H1 (cell line): ENCODE data around the gene SPRYD4. TPM values are rescaled to one million over a fixed set of nuclear protein-coding genes. Genes with fewer than 3 reads are reported as not detected.

Experiments used
- CTCF ChIA-PET: fragments of 300-600 bp; sonication (Branson Sonifier 250); formaldehyde crosslinking; loops from one replicate; lab custom pipeline; 2021; ENCODE audit not compliant: partially characterized antibody; lab: Charles Lee
- POLR2A ChIA-PET: fragments of 300-600 bp; sonication (Branson Sonifier 250); formaldehyde crosslinking; loops from one replicate; lab custom pipeline; 2021; ENCODE audit warnings: inconsistent platforms; ENCODE audit not compliant: partially characterized antibody; lab: Charles Lee
- DNase-seq, 2 experiments: peaks; one replicate each; pipeline versions ENCODE4 v3.0.0 to v3.0.0-alpha.2; 2010 to 2022; ENCODE audit warnings: low spot score in 2 of 2, low read depth in 1 of 2, mixed read lengths in 1 of 2
- FAIRE-seq: peaks from 2 replicates; lab custom pipeline; 2011; peaks lifted over from hg19 to GRCh38; lab: Jason Lieb, UNC
- H2AFZ ChIP-seq: 2 replicates; pipeline ENCODE4 v1.8.1; 2012; ENCODE audit warnings: low read length, inconsistent platforms
- H2AK5ac ChIP-seq: 2 replicates; pipeline ENCODE4 v1.6.1; 2013; ENCODE audit warnings: low read depth, low read length
- H2BK120ac ChIP-seq: replicated peaks from 2 replicates; pipeline ENCODE3; 2013; ENCODE audit warnings: low read depth, low read length, inconsistent platforms
- H2BK12ac ChIP-seq: 2 replicates; pipeline ENCODE4 v1.6.1; 2013; ENCODE audit warnings: low read depth, low read length
- H2BK15ac ChIP-seq: 2 replicates; pipeline ENCODE4 v1.6.1; 2013; ENCODE audit warnings: low read length
- H2BK20ac ChIP-seq: 2 replicates; pipeline ENCODE4 v1.6.1; 2013; ENCODE audit warnings: low read length
- H2BK5ac ChIP-seq: 2 replicates; pipeline ENCODE4 v1.6.1; 2013; ENCODE audit warnings: low read depth, low read length
- H3K14ac ChIP-seq: 2 replicates; pipeline ENCODE4 v1.6.1; 2013; ENCODE audit warnings: inconsistent platforms; ENCODE audit not compliant: insufficient read length
- H3K18ac ChIP-seq: 2 replicates; pipeline ENCODE4 v1.6.1; 2013; ENCODE audit warnings: low read length; ENCODE audit errors: extremely low read depth
- H3K23ac ChIP-seq: 2 replicates; pipeline ENCODE4 v1.6.1; 2013; ENCODE audit warnings: inconsistent platforms; ENCODE audit not compliant: insufficient read length
- H3K23me2 ChIP-seq: 2 replicates; pipeline ENCODE4 v1.6.1; 2013; ENCODE audit warnings: low read depth, low read length
- H3K27ac ChIP-seq: 2 replicates; pipeline ENCODE4 v1.6.1; 2011; ENCODE audit warnings: low read depth, low read length, inconsistent platforms
- H3K27me3 ChIP-seq, 4 experiments: replicated peaks in 1 of 4; 1 replicate in 1 of 4; 2 replicates in 3 of 4; pipeline versions ENCODE4 v1.6.1 to v1.8.1; 2011 to 2013; ENCODE audit warnings: low read length in 3 of 4, mild to moderate bottlenecking in 3 of 4, inconsistent platforms in 2 of 4, mixed read lengths in 2 of 4, moderate library complexity in 1 of 4; ENCODE audit not compliant: control insufficient read depth in 3 of 4, insufficient read depth in 3 of 4; ENCODE audit errors: extremely low read depth in 1 of 4
- H3K36me3 ChIP-seq, 4 experiments: 2 replicates each; pipeline versions ENCODE4 v1.6.1 to v1.8.1; 2011 to 2013; ENCODE audit warnings: mild to moderate bottlenecking in 4 of 4, low read length in 3 of 4, moderate library complexity in 2 of 4, control low read depth in 1 of 4, inconsistent platforms in 1 of 4; ENCODE audit not compliant: insufficient read depth in 4 of 4, control insufficient read depth in 2 of 4
- H3K4ac ChIP-seq: replicated peaks from 2 replicates; pipeline ENCODE3; 2013; ENCODE audit warnings: low read length, low read depth, mixed read lengths, inconsistent platforms; ENCODE audit not compliant: insufficient read length
- H3K4me1 ChIP-seq, 4 experiments: replicated peaks in 1 of 4; 1 replicate in 1 of 4; 2 replicates in 3 of 4; pipeline versions ENCODE4 v1.6.1 to v1.8.1; 2011 to 2013; ENCODE audit warnings: low read length in 3 of 4, inconsistent platforms in 2 of 4, mixed read lengths in 1 of 4; ENCODE audit not compliant: insufficient read depth in 4 of 4, control insufficient read depth in 3 of 4
- H3K4me2 ChIP-seq, 2 experiments: 2 replicates each; pipeline versions ENCODE4 v1.6.1 to v1.8.1; 2011 to 2013; ENCODE audit warnings: low read depth in 2 of 2, low read length in 2 of 2, control low read depth in 1 of 2, inconsistent platforms in 1 of 2, mild to moderate bottlenecking in 1 of 2; ENCODE audit not compliant: insufficient read depth in 1 of 2
- H3K4me3 ChIP-seq, 4 experiments: fragments of 200-600, 300-600 bp in 1 of 4; sonication (generic), shearing (Covaris generic), sonication (Bioruptor Twin) in 1 of 4; 2 replicates each; pipeline versions ENCODE4 v1.5.1 to v1.8.1; 2011 to 2016; ENCODE audit warnings: low read length in 4 of 4, low read depth in 3 of 4, control low read depth in 2 of 4, inconsistent platforms in 2 of 4, mild to moderate bottlenecking in 2 of 4, mixed read lengths in 1 of 4, moderate library complexity in 1 of 4; ENCODE audit not compliant: insufficient read depth in 2 of 4; ENCODE audit errors: extremely low read depth in 1 of 4
- H3K56ac ChIP-seq: replicated peaks from 2 replicates; pipeline ENCODE3; 2013; ENCODE audit warnings: low read depth, mild to moderate bottlenecking, mixed read lengths, low read length, inconsistent platforms; ENCODE audit not compliant: insufficient read length
- H3K79me1 ChIP-seq: 2 replicates; pipeline ENCODE4 v1.6.1; 2013; ENCODE audit warnings: low read depth, low read length, control low read depth
- H3K79me2 ChIP-seq, 2 experiments: 2 replicates each; pipeline versions ENCODE4 v1.6.1 to v1.8.1; 2012 to 2013; ENCODE audit warnings: low read length in 2 of 2, mild to moderate bottlenecking in 2 of 2, inconsistent platforms in 1 of 2; ENCODE audit not compliant: insufficient read depth in 2 of 2, control insufficient read depth in 1 of 2
- H3K9ac ChIP-seq, 4 experiments: replicated peaks in 1 of 4; 1 replicate in 1 of 4; 2 replicates in 3 of 4; pipeline versions ENCODE4 v1.6.1 to v1.8.1; 2011 to 2013; ENCODE audit warnings: low read depth in 3 of 4, low read length in 3 of 4, control low read depth in 2 of 4, mild to moderate bottlenecking in 2 of 4, moderate library complexity in 2 of 4, inconsistent platforms in 1 of 4; ENCODE audit errors: extremely low read depth in 1 of 4
- H3K9me3 ChIP-seq, 2 experiments: 2 replicates each; pipeline versions ENCODE4 v1.6.1 to v1.8.1; 2012 to 2013; ENCODE audit warnings: mild to moderate bottlenecking in 2 of 2, moderate library complexity in 2 of 2, control low read depth in 1 of 2, inconsistent platforms in 1 of 2, low read depth in 1 of 2, low read length in 1 of 2, mixed read lengths in 1 of 2; ENCODE audit not compliant: insufficient read depth in 2 of 2
- H4K20me1 ChIP-seq, 2 experiments: replicated peaks in 1 of 2; 2 replicates each; pipeline versions ENCODE3 to v1.8.1; 2011 to 2013; ENCODE audit warnings: inconsistent platforms in 2 of 2, low read length in 2 of 2, mild to moderate bottlenecking in 1 of 2; ENCODE audit not compliant: insufficient read depth in 2 of 2, control insufficient read depth in 1 of 2
- H4K5ac ChIP-seq: 2 replicates; pipeline ENCODE4 v1.6.1; 2013; ENCODE audit warnings: low read length, low read depth, mixed read lengths, inconsistent platforms; ENCODE audit not compliant: insufficient read length
- H4K8ac ChIP-seq: 2 replicates; pipeline ENCODE4 v1.8.0; 2013; ENCODE audit warnings: mild to moderate bottlenecking, moderate library complexity, low read length, inconsistent platforms; ENCODE audit not compliant: insufficient read depth; ENCODE audit errors: extremely low read depth
- H4K91ac ChIP-seq: replicated peaks from 2 replicates; pipeline ENCODE3; 2013; ENCODE audit warnings: low read length, mixed read lengths, inconsistent platforms; ENCODE audit not compliant: insufficient read length
- BCL11A ChIP-seq, 2 experiments: IDR thresholded peaks; one replicate each; pipeline ENCODE4 v1.6.1; 2011; ENCODE audit warnings: low read depth in 2 of 2, low read length in 2 of 2, mild to moderate bottlenecking in 2 of 2
- BRCA1 ChIP-seq: IDR thresholded peaks from 2 replicates; pipeline ENCODE4 v1.6.1; 2012; ENCODE audit warnings: low read depth, low read length, improper control_type of control experiment
- FOSL1 ChIP-seq: IDR thresholded peaks from 2 replicates; pipeline ENCODE4 v1.6.1; 2011; ENCODE audit warnings: mild to moderate bottlenecking, low read depth, low read length, moderate library complexity; ENCODE audit not compliant: insufficient read depth
- KDM1A ChIP-seq: fragments of 200-600, 300-600 bp; sonication (generic); IDR thresholded peaks from 2 replicates; pipeline ENCODE4 v1.7.1; 2016; ENCODE audit warnings: mild to moderate bottlenecking, low read length, borderline replicate concordance
- POU5F1 ChIP-seq: IDR thresholded peaks from 2 replicates; pipeline ENCODE4 v1.6.1; 2011; ENCODE audit warnings: low read depth, mild to moderate bottlenecking, low read length, moderate library complexity
- RNF2 ChIP-seq: fragments of 200-900, 300-1000 bp; sonication (generic); IDR thresholded peaks from 2 replicates; pipeline ENCODE4 v1.7.1; 2016; ENCODE audit warnings: borderline replicate concordance, low read depth, mild to moderate bottlenecking, antibody characterized with exemption, low read length; ENCODE audit not compliant: poor library complexity, severe bottlenecking; ENCODE audit errors: missing control alignments
- RXRA ChIP-seq: IDR thresholded peaks from 2 replicates; pipeline ENCODE4 v1.6.1; 2011; ENCODE audit warnings: low read depth, mild to moderate bottlenecking, low read length, moderate library complexity; ENCODE audit not compliant: insufficient read depth
- SIX5 ChIP-seq: IDR thresholded peaks from 2 replicates; pipeline ENCODE4 v1.6.1; 2011; ENCODE audit warnings: mild to moderate bottlenecking, low read depth, low read length
- YY1 ChIP-seq: IDR thresholded peaks from 2 replicates; pipeline ENCODE4 v1.6.1; 2011; ENCODE audit warnings: low read depth, mild to moderate bottlenecking, low read length
- WGBS, 2 experiments: shearing (Covaris generic) in 1 of 2; methylation state at CpG; one replicate each; pipeline versions ENCODE4 v1.1.6 to v1.1.7; 2013 to 2015; ENCODE audit warnings: low lambda C conversion rate in 2 of 2, mixed read lengths in 2 of 2, inconsistent platforms in 1 of 2, low coverage in 1 of 2, missing lambda C conversion rate in 1 of 2; ENCODE audit not compliant: insufficient replicate concordance in 2 of 2, insufficient coverage in 1 of 2, insufficient read length in 1 of 2; ENCODE audit errors: extremely low coverage in 1 of 2, missing lambda C conversion rate in 1 of 2; 5-methylcytosine and 5-hydroxymethylcytosine counted together
- polyA plus RNA-seq, 7 experiments: library from polyadenylated mRNA; depleted of rRNA in 3 of 7; stranded (reverse) in 5 of 7; unstranded in 2 of 7; fragments of >200 nt in 5 of 7; fragments of 200-250 nt in 2 of 7; gene quantifications; 1 replicate in 5 of 7; 2 replicates in 1 of 7; 4 replicates in 1 of 7; pipeline versions ENCODE4 v1.2.1 to v1.2.3, GENCODE V29; 2011 to 2013; ENCODE audit warnings: missing spikeins in 2 of 7, mixed read lengths in 2 of 7
- total RNA-seq: library from RNA; stranded (reverse); fragmentation: NEBNext Ultra II Directional; extraction: Animal tissue kit (Norgen Biotek cat#: 25700); gene quantifications from 2 replicates; pipeline ENCODE4 v1.2.1, GENCODE V29; 2021
- TF ChIP-seq, protein P1 (sequence below): IDR thresholded peaks from 2 replicates; pipeline ENCODE4 v1.6.1; 2011; ENCODE audit warnings: low read depth, mild to moderate bottlenecking, low read length; ENCODE audit not compliant: insufficient read depth
- TF ChIP-seq, protein P2 (sequence below): IDR thresholded peaks from 2 replicates; pipeline ENCODE4 v1.6.1; 2012; ENCODE audit warnings: inconsistent platforms
- TF ChIP-seq, protein P3 (sequence below): IDR thresholded peaks from 2 replicates; pipeline ENCODE4 v1.6.1; 2012; ENCODE audit warnings: inconsistent platforms

The SPRYD4 gene
- total and polyA plus RNA-seq, 2 of the 8 experiments (the other 6 are each of a cell fraction or from before 2014, with no cell fraction given), result 4.3 to 5.3 TPM

DNA sequence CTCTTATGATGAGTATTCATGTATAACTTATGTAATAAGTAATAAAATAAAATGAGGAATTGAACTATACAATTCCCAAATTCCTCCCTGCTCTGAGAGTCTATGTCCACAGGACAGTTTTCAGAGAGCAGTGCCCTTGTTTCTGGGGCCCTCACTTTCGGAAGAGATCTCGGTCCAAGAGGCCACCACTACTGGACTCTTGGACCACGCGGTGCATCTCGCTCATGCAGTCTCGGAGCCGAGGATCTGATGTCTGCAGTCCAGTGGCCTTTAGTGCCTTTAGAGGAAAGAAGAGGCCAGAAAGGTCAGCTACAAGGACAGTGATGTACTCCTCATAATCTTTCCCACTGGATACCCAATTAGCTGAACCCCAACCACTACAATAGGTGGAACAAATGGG is 11.2 kb downstream of the SPRYD4 start:
- POLR2A ChIA-PET, result interaction anchor here (1.5 to 5.7 kb wide), 2 partner anchors 9 to 10 kb away, joined by 5 to 53 read pairs; partner anchors contain the start of genes GLS2 and SPRYD4
- TF ChIP-seq, protein P1, sequence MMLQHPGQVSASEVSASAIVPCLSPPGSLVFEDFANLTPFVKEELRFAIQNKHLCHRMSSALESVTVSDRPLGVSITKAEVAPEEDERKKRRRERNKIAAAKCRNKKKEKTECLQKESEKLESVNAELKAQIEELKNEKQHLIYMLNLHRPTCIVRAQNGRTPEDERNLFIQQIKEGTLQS, result no peak
- TF ChIP-seq, protein P2, sequence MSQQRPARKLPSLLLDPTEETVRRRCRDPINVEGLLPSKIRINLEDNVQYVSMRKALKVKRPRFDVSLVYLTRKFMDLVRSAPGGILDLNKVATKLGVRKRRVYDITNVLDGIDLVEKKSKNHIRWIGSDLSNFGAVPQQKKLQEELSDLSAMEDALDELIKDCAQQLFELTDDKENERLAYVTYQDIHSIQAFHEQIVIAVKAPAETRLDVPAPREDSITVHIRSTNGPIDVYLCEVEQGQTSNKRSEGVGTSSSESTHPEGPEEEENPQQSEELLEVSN, result no peak
- TF ChIP-seq POU5F1 (no peak), RXRA (no peak), YY1 (no peak), KDM1A (no peak), BRCA1 (no peak), RNF2 (no peak), FOSL1 (no peak), BCL11A (IDR thresholded peaks at IDR 0.05; ENCODE audit: low read depth in 2 of 2, low read length in 2 of 2) (no peak), SIX5 (no peak)
- TF ChIP-seq, protein P3, sequence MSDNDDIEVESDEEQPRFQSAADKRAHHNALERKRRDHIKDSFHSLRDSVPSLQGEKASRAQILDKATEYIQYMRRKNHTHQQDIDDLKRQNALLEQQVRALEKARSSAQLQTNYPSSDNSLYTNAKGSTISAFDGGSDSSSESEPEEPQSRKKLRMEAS, result no peak

More for the DNA sequence above, 11.2 kb downstream of the SPRYD4 start:
- no peak overlapping the region for H2BK15ac ChIP-seq
- H2AK5ac ChIP-seq, result no peak overlapping the region
- CTCF ChIA-PET, result interaction anchor here (0.8 to 2.8 kb wide), 3 partner anchors 10 to 22 kb away, joined by 3 to 10 read pairs (median 4); no protein-coding TSS in a partner anchor
- H3K27me3 ChIP-seq, result no peaks in the 10 kb centered on the region
- H3K23ac ChIP-seq, result no peak overlapping the region
- no peak overlapping the region for H3K18ac ChIP-seq
- no peak overlapping the region for H2AFZ ChIP-seq
- no peak overlapping the region for H2BK12ac ChIP-seq
- H3K56ac ChIP-seq, result no peak overlapping the region
- H3K4me2 ChIP-seq, result no peak overlapping the region
- no peak overlapping the region for H4K8ac ChIP-seq
- H3K4me1 ChIP-seq, result peaks cover 0 to 3% (median 0%) of the 10 kb centered on the region in 4 experiments; a peak in 1 of 7 replicates
- no peaks in the 10 kb centered on the region; a peak in 3 of 8 replicates for H3K36me3 ChIP-seq
- H2BK120ac ChIP-seq, result no peak overlapping the region
- H3K4me3 ChIP-seq, result no peak overlapping the region
- no peak for DNase-seq
- no peaks in the 10 kb centered on the region for H3K79me2 ChIP-seq
- no peak overlapping the region for H4K5ac ChIP-seq
- H3K9ac ChIP-seq, result no peak overlapping the region
- 88% methylated on average over 7 of the region's 7 CpGs; no CpG with 5 or more reads in 1 of the 2 experiments for WGBS, 2 experiments
- no peaks in the 10 kb centered on the region for H3K9me3 ChIP-seq
- H3K79me1 ChIP-seq, result peaks cover 6% of the 10 kb centered on the region
- peaks cover 2% of the 10 kb centered on the region in 2 experiments for H4K20me1 ChIP-seq
- no peak overlapping the region for H3K27ac ChIP-seq
- no peak overlapping the region for H2BK5ac ChIP-seq
- no peak overlapping the region for H4K91ac ChIP-seq
- no peak overlapping the region for H3K14ac ChIP-seq
- no peak overlapping the region for H3K4ac ChIP-seq
- no peak overlapping the region for H2BK20ac ChIP-seq
- H3K23me2 ChIP-seq, result no peaks in the 10 kb centered on the region
- FAIRE-seq, result no peak
